ENCODE measurements around the gene WAC. TPM values are rescaled to one million over a fixed set of nuclear protein-coding genes. Genes with fewer than 3 reads are reported as not detected.

The WAC gene
- total RNA-seq, 4 donors from 2014 or later, result 66.6 to 102 (median 78.9) TPM

DNA sequence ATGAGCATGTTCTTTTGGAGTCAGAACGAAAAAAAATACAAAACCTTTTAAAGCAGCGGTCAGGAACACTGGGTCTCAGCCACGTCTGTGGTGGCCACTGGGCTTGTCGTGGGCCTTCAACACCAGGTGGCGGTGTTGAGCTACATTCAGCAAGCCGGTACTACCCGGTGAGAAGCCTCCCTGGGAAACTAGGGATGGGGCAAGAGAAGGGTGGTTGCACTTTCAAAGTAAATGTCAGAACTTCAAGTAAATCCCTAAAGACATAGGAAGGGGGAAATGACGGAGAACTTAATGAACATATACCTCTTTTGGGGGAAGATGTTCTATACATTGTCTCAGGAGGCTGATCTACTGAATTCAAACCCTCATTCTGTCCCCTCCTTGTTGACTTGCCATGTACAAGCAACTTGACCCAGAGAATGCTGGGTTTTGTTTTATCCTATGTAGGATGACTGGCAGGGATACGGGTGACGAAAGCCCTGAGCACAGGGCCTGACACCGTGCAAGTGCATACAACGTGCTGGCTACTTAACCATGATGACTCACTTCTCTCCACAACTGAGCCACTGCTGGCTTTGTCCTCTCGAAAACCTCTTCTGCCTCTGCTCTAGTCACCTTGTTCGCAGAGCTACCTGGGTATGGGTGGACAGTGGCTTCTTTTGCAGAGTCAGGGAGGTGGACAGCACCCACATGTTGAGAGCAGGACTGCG is 95.4 kb downstream of the WAC start:
- intact Hi-C loops (cut with DNase I; ENCODE audit: low total_unique reads), result no loop called here
- no peaks in the 10 kb centered on the region for H3K36me3 ChIP-seq
- no peaks in the 10 kb centered on the region for H3K4me1 ChIP-seq
- in situ Hi-C loops (cut with MboI; ENCODE audit: low pct_ligation_motif_present in 1 of 4, low pct_unique_long_range_greater_than_20kb in 1 of 4, low sequenced_read_pairs in 3 of 4), result loop anchor here in 1 of 4 donors (25.0 kb wide), 1 partner anchor 684 kb away; no protein-coding TSS in a partner anchor
- no peaks in the 10 kb centered on the region for H3K9me3 ChIP-seq
- DNase-seq, result peak; percentile 81
- 30 to 54% methylated on average over 4 to 15 of the region's 15 CpGs for WGBS, 2 donors (ENCODE audit: low coverage in 1 of 2)
- H3K27ac ChIP-seq, result no peak overlapping the region
- no peak overlapping the region for H3K4me3 ChIP-seq
- TF ChIP-seq POLR2A (IDR thresholded peaks at IDR 0.05), result no peak
- TF ChIP-seq, protein P1, sequence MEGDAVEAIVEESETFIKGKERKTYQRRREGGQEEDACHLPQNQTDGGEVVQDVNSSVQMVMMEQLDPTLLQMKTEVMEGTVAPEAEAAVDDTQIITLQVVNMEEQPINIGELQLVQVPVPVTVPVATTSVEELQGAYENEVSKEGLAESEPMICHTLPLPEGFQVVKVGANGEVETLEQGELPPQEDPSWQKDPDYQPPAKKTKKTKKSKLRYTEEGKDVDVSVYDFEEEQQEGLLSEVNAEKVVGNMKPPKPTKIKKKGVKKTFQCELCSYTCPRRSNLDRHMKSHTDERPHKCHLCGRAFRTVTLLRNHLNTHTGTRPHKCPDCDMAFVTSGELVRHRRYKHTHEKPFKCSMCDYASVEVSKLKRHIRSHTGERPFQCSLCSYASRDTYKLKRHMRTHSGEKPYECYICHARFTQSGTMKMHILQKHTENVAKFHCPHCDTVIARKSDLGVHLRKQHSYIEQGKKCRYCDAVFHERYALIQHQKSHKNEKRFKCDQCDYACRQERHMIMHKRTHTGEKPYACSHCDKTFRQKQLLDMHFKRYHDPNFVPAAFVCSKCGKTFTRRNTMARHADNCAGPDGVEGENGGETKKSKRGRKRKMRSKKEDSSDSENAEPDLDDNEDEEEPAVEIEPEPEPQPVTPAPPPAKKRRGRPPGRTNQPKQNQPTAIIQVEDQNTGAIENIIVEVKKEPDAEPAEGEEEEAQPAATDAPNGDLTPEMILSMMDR (IDR thresholded peaks at IDR 0.05), result peak; percentile 64 to 88 (median 85)
- H3K27me3 ChIP-seq, result peaks cover 5% of the 10 kb centered on the region

DNA sequence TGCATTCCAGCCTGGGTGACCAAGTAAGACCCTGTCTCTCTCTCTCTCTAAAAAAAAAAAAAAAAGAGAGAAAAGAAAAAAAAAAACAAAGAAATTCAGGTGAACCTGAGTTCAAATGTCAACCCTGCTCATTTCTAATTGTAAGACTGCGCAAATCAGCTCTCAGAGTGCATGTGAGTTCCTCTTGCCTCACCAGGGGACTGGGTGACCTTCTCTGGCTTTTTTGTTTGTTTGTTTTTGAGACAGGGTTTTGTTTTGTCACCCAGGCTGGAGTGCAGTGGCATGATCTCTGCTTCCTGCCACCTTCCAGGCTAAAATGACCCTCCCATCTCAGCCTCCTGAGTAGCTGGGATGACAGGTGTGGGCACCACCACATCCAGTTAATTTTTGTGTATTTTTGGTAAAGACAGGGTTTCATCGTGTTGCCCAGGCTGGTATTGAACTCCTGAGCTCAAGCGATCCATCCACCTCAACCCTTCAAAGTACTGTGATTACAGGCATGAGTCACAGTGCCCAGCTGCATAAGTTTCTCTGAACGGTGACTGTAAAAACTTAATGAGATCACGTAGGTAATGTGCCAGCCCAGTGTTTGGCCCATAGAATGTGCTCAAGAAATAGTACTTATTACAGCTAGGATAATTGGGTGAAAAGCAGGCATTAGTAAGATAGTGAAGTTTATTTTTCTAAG is 99.1 kb downstream of the WAC start:
- no peak for DNase-seq
- 39 to 59% methylated on average over 4 to 5 of the region's 5 CpGs for WGBS, 2 donors (ENCODE audit: low coverage in 1 of 2)
- no peak overlapping the region for H3K4me3 ChIP-seq
- in situ Hi-C loops (cut with MboI; ENCODE audit: low pct_ligation_motif_present in 1 of 4, low pct_unique_long_range_greater_than_20kb in 1 of 4, low sequenced_read_pairs in 3 of 4), result loop anchor here in 1 of 4 donors (25.0 kb wide), 1 partner anchor 680 kb away; no protein-coding TSS in a partner anchor
- no peaks in the 10 kb centered on the region for H3K9me3 ChIP-seq
- intact Hi-C loops (cut with DNase I; ENCODE audit: low total_unique reads), result no loop called here
- TF ChIP-seq POLR2A (IDR thresholded peaks at IDR 0.05) (no peak), POLR2AphosphoS5 (IDR thresholded peaks at IDR 0.05) (no peak), EP300 (IDR thresholded peaks at IDR 0.05; ENCODE audit: low read depth) (no peak)
- TF ChIP-seq, protein P1 (IDR thresholded peaks at IDR 0.05), result no peak
- no peaks in the 10 kb centered on the region for H3K36me3 ChIP-seq
- peaks cover 5% of the 10 kb centered on the region for H3K27me3 ChIP-seq
- no peak overlapping the region for H3K27ac ChIP-seq
- no peaks in the 10 kb centered on the region for H3K4me1 ChIP-seq

DNA sequence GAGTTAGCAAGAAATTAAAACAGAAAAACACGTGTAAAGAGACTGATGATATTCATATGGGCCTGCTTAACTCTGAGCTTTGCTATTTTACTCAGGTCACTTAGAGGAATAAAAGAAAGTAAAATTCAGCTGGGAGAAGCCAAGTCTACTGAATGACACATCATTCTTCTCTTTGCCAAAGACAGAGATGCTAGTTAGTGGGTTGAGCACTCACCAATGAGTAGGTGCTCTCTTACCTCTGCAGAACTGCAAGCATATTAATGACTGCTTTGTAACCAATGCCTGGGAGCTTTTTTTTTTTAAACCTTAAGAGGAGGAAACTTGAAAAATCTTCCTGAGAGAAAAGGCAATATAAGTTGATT is 99.6 kb downstream of the WAC start:
- DNase-seq, result no peak
- intact Hi-C loops (cut with DNase I; ENCODE audit: low total_unique reads), result no loop called here
- H3K4me1 ChIP-seq, result no peaks in the 10 kb centered on the region
- TF ChIP-seq POLR2AphosphoS5 (IDR thresholded peaks at IDR 0.05) (no peak), EP300 (IDR thresholded peaks at IDR 0.05; ENCODE audit: low read depth) (no peak), POLR2A (IDR thresholded peaks at IDR 0.05) (no peak)
- TF ChIP-seq, protein P1 (IDR thresholded peaks at IDR 0.05), result no peak
- H3K4me3 ChIP-seq, result no peak overlapping the region
- H3K9me3 ChIP-seq, result no peaks in the 10 kb centered on the region
- in situ Hi-C loops (cut with MboI; ENCODE audit: low pct_ligation_motif_present in 1 of 4, low pct_unique_long_range_greater_than_20kb in 1 of 4, low sequenced_read_pairs in 3 of 4), result loop anchor here in 1 of 4 donors (25.0 kb wide), 1 partner anchor 680 kb away; no protein-coding TSS in a partner anchor
- H3K27ac ChIP-seq, result no peak overlapping the region
- no peaks in the 10 kb centered on the region for H3K36me3 ChIP-seq
- H3K27me3 ChIP-seq, result peaks cover 5% of the 10 kb centered on the region
- WGBS, 2 donors (ENCODE audit: low coverage in 1 of 2), result 62 to 64% methylated on average over 1 of the region's 1 CpG

DNA sequence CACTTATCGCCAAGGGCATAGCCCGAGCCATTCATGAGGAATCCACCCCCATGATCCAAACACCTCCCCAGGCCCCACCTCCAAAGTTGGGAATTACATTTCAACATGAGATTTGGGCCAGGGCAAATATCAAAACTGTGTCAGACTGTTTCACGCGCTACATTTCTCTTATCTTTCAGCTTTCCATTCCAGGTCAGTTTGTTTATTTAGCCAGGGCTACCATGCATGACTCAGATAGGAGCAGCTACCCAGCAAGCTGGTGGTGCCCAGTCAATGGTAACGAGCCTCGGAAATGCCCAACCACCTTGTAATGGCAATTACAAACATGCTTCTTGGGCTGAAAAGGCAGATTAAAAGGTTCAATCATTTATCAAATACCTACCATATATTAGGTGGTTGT is 100.8 kb downstream of the WAC start:
- intact Hi-C loops (cut with DNase I; ENCODE audit: low total_unique reads) (no loop called here), in situ Hi-C loops (cut with MboI; ENCODE audit: low pct_ligation_motif_present in 1 of 4, low pct_unique_long_range_greater_than_20kb in 1 of 4, low sequenced_read_pairs in 3 of 4) (loop anchor here in 1 of 4 donors (25.0 kb wide), 1 partner anchor 679 kb away; no protein-coding TSS in a partner anchor)
- WGBS, 2 donors (ENCODE audit: low coverage in 1 of 2), result 94 to 96% methylated on average over 4 to 6 of the region's 6 CpGs
- Histone ChIP-seq H3K27ac (no peak overlapping the region), H3K4me3 (no peak overlapping the region), H3K27me3 (peaks cover 5% of the 10 kb centered on the region), H3K9me3 (no peaks in the 10 kb centered on the region), H3K4me1 (no peaks in the 10 kb centered on the region), H3K36me3 (no peaks in the 10 kb centered on the region)
- no peak for DNase-seq
- no peak for TF ChIP-seq POLR2A (IDR thresholded peaks at IDR 0.05)
- TF ChIP-seq, protein P1 (IDR thresholded peaks at IDR 0.05), result no peak
- no peak for TF ChIP-seq POLR2AphosphoS5 (IDR thresholded peaks at IDR 0.05)
- no peak for TF ChIP-seq EP300 (IDR thresholded peaks at IDR 0.05; ENCODE audit: low read depth)

All from transverse colon (tissue), 4 donors.